NK-92 (cell line): ENCODE measurements around the gene LHFPL2.
"Not testable (repeated sequence)": the region's sequence is repeated elsewhere in the genome, so short reads cannot be mapped to it uniquely, and the experiment has no call there.

Experiments
- DNase-seq: peaks from one replicate; lab custom pipeline; 2025; ENCODE audit not compliant: unreplicated experiment; lab: John Stamatoyannopoulos, UW

Gene LHFPL2

DNA sequence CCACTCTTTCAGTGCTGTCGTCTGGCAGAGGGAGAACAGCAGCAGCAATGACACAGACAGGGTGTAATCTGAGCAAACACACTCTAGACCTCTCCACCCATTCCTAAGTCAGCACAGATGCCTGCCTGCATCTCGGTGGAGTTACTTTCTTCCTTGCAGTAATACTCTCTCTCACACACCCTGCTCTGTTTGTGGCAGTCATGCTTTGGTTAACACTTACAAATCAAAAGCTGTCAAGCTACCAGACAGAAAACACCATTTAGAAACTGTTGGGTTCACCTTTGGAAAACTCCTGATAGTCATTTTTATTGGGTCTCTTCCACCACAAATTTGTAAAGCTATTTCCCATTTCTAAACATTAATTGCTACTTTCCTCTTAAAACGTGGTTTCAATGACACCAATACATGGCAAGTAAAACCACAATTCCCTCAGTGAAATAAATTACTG lies 27.3 kb downstream of the LHFPL2 start:
- no peak for DNase-seq

DNA sequence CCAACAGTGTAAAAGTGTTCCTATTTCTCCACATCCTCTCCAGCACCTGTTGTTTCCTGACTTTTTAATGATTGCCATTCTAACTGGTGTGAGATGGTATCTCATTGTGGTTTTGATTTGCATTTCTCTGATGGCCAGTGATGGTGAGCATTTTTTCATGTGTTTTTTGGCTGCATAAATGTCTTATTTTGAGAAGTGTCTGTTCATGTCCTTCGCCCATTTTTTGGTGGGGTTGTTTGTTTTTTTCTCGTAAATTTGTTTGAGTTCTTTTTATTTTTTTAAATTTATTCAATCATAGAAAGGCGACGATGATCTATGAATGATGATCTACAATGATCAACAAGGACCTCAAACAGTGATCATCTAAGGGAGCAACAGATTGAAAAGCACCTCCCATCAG lies 28.5 kb downstream of the LHFPL2 start:
- DNase-seq, result not testable (repeated sequence)

GRCh38 chr5:78618303-78618702 lies 30.3 kb downstream of the LHFPL2 start:
- no peak for DNase-seq

DNA sequence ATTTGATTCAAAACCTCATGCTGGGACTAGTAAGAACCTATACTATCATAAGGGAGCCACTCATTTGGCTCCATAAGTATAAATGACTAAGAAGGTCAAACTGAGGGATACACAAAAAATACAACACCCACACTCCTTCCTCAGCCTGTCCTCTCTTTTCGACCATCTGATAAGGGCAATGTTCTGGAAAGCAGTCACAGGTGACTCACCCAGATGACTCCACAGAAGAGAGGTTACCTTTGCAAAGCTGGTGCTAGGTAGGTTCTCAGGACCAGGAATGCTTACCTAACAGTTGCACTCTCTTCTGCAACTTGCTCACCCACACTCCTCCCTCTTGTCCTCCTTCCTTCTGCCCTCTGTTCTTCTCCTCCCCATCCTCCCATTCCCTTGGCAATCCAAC lies 32.9 kb downstream of the LHFPL2 start:
- no peak for DNase-seq

- no peak for DNase-seq
These were observed 33.8 kb downstream of the LHFPL2 start for GRCh38 chr5:78614816-78615215.

- DNase-seq, result no peak
These were observed 34.8 kb downstream of the LHFPL2 start for GRCh38 chr5:78613756-78614155.

GRCh38 chr5:78613151-78613533 lies 35.4 kb downstream of the LHFPL2 start:
- DNase-seq, result no peak

- no peak for DNase-seq
These were observed 36.1 kb downstream of the LHFPL2 start for GRCh38 chr5:78612227-78613150.

DNA sequence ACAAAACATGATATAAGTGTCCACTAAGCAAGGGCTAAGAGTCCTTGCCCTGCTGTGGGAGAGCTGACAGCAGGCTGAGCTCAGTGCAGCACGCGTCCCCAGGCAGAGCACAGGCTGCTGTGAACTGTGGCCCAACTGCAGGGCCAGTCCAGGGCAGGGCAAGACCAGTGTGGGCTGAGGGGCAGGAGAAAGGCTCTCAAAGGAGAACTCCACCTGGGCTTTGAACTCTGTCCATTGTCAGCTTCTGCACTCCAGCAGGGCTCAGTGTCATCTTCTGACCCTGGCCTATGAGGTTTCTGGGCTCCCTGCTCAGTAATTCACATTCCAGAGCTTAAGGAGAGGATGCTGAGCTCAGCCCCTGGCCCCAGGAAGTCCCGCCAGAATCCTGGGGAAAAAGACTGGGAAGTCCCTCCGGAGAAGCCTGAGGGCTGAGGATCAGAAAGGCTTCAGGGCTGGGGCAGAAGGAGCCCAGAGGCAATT lies 37.4 kb downstream of the LHFPL2 start:
- DNase-seq, result no peak

- DNase-seq, result no peak
These were observed 37.9 kb downstream of the LHFPL2 start for GRCh38 chr5:78610636-78611035.

DNA sequence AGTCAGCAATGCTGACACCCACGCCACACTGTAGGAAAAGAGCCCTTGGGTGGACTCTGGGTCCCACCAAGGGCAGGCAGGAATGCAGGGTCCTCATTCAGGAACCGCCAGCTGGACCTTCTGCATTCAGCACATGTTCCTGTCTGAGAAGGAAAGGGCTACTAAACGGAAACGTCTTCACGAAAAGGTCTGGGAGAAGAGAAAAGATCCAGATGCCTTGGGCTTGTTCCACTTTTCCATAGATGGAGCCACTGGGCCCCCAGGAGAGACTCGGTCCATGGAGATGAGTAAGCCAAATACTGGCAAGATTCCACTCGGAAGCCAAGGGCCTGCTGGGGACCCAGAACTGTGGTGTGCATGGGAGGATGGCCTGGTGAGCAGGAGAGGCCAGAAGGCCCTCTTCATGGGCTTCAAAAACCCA lies 38.4 kb downstream of the LHFPL2 start:
- DNase-seq, result no peak

DNA sequence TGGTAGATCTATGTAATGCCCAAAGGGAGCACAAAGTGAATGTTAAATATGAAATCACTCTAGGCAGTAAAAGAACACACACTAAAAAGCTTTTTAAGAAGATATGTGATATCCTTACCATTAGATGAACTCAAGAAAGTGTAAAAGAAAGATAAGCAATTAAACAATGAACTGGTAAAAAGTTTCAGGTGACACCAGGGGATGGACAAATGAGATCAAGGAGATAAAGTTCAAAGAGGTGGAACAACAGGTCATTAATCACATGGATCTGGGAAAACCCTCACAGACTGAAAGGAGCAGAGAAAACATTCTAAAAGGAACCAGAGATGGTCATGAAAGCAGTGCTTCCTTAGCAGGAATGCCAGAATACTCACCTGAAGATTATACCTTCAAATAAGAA lies 40.7 kb downstream of the LHFPL2 start:
- no peak for DNase-seq

GRCh38 chr5:78606241-78606640 lies 42.3 kb downstream of the LHFPL2 start:
- DNase-seq, result no peak

DNA sequence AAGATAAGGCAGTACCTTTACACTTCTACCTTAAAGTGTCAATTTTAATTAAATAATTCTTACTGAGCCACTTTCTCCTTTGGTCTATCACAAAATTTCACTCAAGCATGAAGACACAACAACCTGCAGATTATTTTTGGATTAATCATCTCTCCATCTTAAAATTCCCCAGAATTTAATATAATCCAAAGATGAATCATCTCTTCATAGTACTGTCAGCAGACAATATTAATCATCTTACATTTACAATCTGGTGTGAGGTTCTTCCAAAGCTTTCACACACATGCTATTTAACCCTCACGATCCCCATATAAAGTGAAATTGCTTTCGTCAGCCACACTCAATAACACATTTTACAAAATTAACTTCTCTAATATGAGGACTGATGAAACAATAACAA lies 43.0 kb downstream of the LHFPL2 start:
- no peak for DNase-seq

- DNase-seq, result no peak
These were observed 43.8 kb downstream of the LHFPL2 start for GRCh38 chr5:78604689-78605285.

DNA sequence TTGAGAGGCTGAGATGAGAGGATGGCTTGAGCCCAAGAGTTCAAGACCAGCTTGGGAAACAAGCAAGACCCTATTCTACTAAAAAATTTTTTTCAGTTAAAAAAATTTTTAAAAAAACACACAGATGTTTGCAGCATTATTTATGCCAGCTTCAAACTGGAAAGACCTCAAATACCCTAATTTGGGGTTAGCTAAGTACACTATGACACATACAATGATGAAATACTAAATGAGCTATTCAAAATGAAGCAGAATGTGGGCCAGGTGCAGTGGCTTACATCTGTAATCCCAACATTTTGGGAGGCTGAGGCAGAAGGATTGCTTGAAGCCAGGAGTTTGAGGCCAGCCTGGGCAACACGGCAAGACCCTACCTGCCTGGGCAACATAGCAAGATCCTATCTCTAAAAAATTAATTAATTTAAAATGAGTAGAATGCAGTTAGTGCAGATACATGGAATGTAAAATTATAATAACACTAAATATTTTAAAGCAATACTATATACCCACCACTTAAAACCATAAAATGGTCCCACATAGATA lies 44.9 kb downstream of the LHFPL2 start:
- DNase-seq, result no peak

DNA sequence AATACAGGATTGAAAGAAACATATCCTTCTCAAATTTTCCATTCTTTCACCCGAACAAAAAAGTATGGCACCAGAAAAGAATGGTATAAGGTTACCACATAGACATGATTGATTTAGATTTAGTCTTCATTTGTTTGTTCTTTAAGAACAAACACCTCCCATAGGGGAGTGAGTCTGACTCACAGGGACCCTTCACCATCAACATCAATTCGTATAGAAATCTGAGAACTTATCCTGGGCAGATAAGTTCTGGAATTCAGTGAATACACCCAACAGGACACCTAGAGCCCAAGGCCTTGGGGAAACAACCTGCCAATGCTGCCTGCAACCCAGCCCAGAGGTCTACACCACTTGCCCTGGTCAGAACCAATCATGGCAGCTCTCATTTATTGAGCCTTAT lies 46.2 kb downstream of the LHFPL2 start:
- no peak for DNase-seq

DNA sequence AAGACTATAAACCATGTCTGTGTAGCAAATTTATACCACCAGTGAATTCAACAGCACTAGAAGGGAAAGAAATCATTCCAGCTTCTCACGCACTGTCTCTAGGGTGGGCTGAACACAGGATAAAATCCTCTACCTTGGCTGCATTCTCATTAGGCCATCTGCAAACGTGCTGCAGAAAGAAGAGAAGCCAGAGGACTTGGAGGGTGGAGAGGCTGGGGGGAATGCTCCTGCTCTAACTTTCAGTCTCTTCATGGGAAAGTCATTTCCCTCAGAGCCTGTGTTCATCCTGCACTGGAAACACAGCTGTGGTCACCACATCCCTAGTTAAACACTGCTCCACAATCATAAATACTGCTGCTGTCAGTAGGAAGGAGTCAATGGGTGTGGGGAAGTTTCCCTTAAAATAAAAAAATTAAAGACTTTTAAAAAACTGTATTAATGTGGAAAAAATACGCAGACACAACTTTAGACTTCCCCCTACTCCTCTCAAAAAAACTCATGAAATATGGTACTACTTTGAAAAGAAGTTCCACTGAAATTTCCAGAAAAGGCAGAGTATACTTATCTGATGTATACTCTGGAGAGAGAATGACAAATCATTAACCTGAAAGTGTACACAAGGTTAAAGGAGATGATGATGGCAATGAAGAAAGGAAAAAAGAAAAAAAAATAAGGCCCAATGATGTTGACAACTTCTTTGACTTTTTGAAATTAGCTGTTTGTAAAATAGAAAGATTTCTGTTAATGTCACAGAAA lies 46.8 kb downstream of the LHFPL2 start:
- no peak for DNase-seq

DNA sequence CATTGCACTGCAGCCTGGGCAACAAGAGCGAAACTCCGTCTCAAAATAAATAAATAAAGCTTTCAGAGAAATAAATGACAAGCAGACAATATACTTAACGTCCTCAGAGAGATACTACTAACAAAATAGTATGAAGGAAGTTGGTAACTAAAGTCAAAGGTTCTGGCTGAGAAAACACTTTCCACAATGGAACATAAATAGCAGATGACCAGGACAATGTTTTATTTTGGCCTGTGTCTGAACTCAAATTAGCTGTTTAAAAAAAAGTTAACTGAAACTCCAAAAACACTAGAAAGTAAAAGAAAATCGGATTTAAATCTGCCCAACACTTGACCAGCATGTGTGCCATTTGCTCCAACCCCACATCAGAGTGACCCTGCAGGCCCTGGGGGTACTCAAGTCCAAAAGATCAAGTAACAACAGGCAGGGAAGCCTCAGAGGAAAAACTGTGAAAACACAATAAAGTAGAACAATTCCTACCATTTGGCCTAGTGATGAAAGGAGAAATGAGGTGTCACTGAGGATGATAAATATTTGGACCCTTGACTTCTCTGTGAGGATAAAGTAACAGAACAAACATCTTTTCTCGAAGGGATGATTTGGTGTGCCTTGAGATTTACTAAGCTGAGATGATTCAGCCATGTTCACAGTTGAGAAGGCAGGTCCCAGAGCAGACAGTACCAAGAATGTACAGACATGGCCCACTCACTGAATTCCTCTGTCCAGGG lies 47.7 kb downstream of the LHFPL2 start:
- no peak for DNase-seq

DNA sequence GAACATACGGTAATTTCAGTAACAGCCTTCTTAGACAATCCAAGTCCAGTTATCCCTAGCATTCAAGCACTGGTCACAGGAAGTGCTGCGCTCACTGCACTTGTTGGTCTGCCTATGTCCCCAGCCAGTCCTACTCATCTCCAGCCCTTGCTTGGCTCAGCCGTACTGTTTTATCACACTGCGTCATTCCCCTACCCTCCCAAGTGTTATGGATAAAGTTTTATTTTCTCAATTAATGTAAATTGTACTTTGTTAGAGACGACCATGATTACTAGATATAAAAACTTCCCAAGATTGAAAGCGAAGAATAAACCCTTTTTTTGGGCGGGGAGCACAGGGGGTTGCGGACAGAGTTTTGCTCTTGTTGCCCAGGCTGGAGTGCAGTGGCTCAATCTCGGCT lies 49.6 kb downstream of the LHFPL2 start:
- no peak for DNase-seq

- DNase-seq, result no peak
These were observed 50.6 kb downstream of the LHFPL2 start for GRCh38 chr5:78597974-78598371.
